ENCODE results near the gene TMEM121.
"Not testable (repeated sequence)": the region's sequence is repeated elsewhere in the genome, so short reads cannot be mapped to it uniquely, and the experiment has no call there.

The TMEM121 gene

GRCh38 chr14:105571181-105571951 is 45.0 kb downstream of the TMEM121 start:
- DNase-seq: not testable (repeated sequence)

- DNase-seq: not testable (repeated sequence)
Observed at GRCh38 chr14:105572063-105572462, 45.7 kb downstream of the TMEM121 start.

- DNase-seq: not testable (repeated sequence)
Observed at GRCh38 chr14:105573841-105574240, 47.5 kb downstream of the TMEM121 start.

- DNase-seq: not testable (repeated sequence)
Observed at GRCh38 chr14:105574411-105574810, 48.0 kb downstream of the TMEM121 start.

- DNase-seq: not testable (repeated sequence)
Observed at GRCh38 chr14:105575016-105575700, 48.8 kb downstream of the TMEM121 start.

GRCh38 chr14:105576525-105577088 is 50.2 kb downstream of the TMEM121 start:
- DNase-seq: no peak

GRCh38 chr14:105577314-105577861 is 51.0 kb downstream of the TMEM121 start:
- DNase-seq: no peak

GRCh38 chr14:105578070-105578469 is 51.7 kb downstream of the TMEM121 start:
- no peak for DNase-seq

GRCh38 chr14:105579221-105579620 is 52.8 kb downstream of the TMEM121 start:
- not testable (repeated sequence) for DNase-seq
